Pancreas (tissue), 10 donors: ENCODE results near the gene BBOX1. TPM values are rescaled to one million over a fixed set of nuclear protein-coding genes. Genes with fewer than 3 reads are reported as not detected.
A peak's percentile ranks its signal among the peaks of the same experiment; 100 is the strongest.

Experiments
- ATAC-seq, 4 donors: fragments of 200-7000 bp; cut with Tn5 transposase; one replicate each; pipeline versions ENCODE4 v1.8.0 to v1.9.1; 2020; ENCODE audit warnings: mild to moderate bottlenecking in 4 of 4, moderate library complexity in 4 of 4
- DNase-seq, 6 donors: peaks; one replicate each; pipeline ENCODE4 v3.0.0-alpha.2; 2020
- FAIRE-seq: peaks from 2 replicates; lab custom pipeline; 2012; peaks lifted over from hg19 to GRCh38; lab: Jason Lieb, UNC
- H3K27ac ChIP-seq, 4 donors: fragments of 200-600 bp; sonication (generic); 1 replicate in 3 of 4; 2 replicates in 1 of 4; pipeline versions ENCODE4 v1.5.0 to v1.8.0; 2020
- H3K27me3 ChIP-seq, 4 donors: fragments of 200-600 bp; one replicate each; pipeline ENCODE4 v1.8.0; 2021
- H3K36me3 ChIP-seq, 3 donors: fragments of 200-600 bp; sonication (generic) in 1 of 3; one replicate each; pipeline versions ENCODE4 v1.5.0 to v1.8.0; 2020 to 2021
- H3K4me1 ChIP-seq, 3 donors: fragments of 200-600 bp; one replicate each; pipeline ENCODE4 v1.8.0; 2021
- H3K4me3 ChIP-seq, 4 donors: fragments of 200-600 bp; sonication (generic) in 2 of 4; one replicate each; pipeline versions ENCODE4 v1.5.0 to v1.8.0; 2020 to 2021
- H3K9me3 ChIP-seq, 4 donors: fragments of 200-600 bp; one replicate each; pipeline ENCODE4 v1.8.0; 2021
- CTCF ChIP-seq, 4 donors: fragments of 200-600 bp; sonication (generic) in 3 of 4; IDR thresholded peaks; one replicate each; pipeline versions ENCODE4 v1.5.0 to v1.8.0; 2021; ENCODE audit warnings: antibody characterized with exemption in 4 of 4
- WGBS, 2 donors: extraction: QIAGEN DNeasy Blood & Tissue Kit; methylation state at CpG; one replicate each; pipeline ENCODE4 v1.1.7; 2013; 5-methylcytosine and 5-hydroxymethylcytosine counted together
- intact Hi-C, 3 donors: fragments of 100-400 bp; cut with DNase I; formaldehyde crosslinking; loops; one replicate each; pipeline versions ENCODE4 v1.11.1 to v1.14.2; 2022
- polyA plus RNA-seq, 2 donors: library from polyadenylated mRNA; stranded (reverse); fragments of 200-250 nt; gene quantifications; one replicate each; pipeline ENCODE4 v1.2.3, GENCODE V29; 2013
- total RNA-seq, 6 donors: library from RNA; stranded (reverse); fragmentation: NEBNext Ultra II Directional in 4 of 6; extraction: Animal tissue kit (Norgen Biotek cat#: 25700) in 4 of 6; gene quantifications; one replicate each; pipeline versions ENCODE4 v1.2.1 to v1.2.4, GENCODE V29; 2021 to 2023
- donor health status: healthy with polysubstance abuse.
- donor health status: DM: no; HTN: no; CAD: no; lungs with moderate emphysema.
- donor health status: DM: no; HTN: no; CAD: no.
- donor health status: control.
- donor health status: control.
- donor health status: Bipolar disorder and iron deficiency.
- donor health status: DM: yes; HTN: yes; CAD: no.
- donor health status: DM: no; HTN: no; CAD: no.
- donor health status: DM: no; HTN: no; CAD: no.
- donor health status: DM: yes; HTN: yes; CAD: no.

The BBOX1 gene
- total and polyA plus RNA-seq, 8 donors: 0.14 to 2.2 (median 0.34) TPM

DNA sequence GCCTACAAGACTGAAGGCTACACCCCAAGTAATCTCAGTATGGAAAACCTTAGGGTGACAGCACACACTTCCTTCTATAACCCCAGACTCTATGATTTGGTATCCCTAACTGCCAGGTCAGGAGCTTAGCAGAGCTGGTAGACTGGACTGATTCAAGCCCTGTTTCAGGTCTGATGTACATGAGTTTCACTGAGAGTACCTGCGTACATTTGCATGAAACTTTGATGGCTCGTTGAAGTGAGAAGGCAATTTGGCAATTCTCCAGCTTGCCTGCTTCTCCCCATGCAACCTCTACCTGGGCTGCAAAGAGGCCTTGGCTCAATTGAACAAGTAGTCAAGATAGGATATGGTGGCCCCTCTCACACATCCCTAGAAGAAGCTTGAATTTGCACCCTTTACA is 36.5 kb upstream of the BBOX1 start:
- Histone ChIP-seq H3K9me3 (no peaks in the 10 kb centered on the region), H3K27ac (no peak overlapping the region), H3K4me3 (no peak overlapping the region), H3K27me3 (no peaks in the 10 kb centered on the region), H3K4me1 (no peaks in the 10 kb centered on the region), H3K36me3 (no peaks in the 10 kb centered on the region)
- ATAC-seq: no peak
- DNase-seq: no peak
- FAIRE-seq: no peak
- 77 to 81% methylated on average over 2 of the region's 2 CpGs for WGBS, 2 donors
- intact Hi-C loops: no loop called here
- TF ChIP-seq CTCF (IDR thresholded peaks at IDR 0.05): no peak

GRCh38 chr11:27008811-27009535 is 31.6 kb upstream of the BBOX1 start:
- FAIRE-seq (no peak), DNase-seq (no peak), ATAC-seq (no peak)
- no peak overlapping the region for H3K27ac ChIP-seq
- intact Hi-C loops: no loop called here
- TF ChIP-seq CTCF (IDR thresholded peaks at IDR 0.05): no peak
- H3K27me3 ChIP-seq: no peaks in the 10 kb centered on the region
- no peaks in the 10 kb centered on the region for H3K9me3 ChIP-seq
- H3K4me3 ChIP-seq: no peak overlapping the region
- H3K4me1 ChIP-seq: no peaks in the 10 kb centered on the region
- H3K36me3 ChIP-seq: no peaks in the 10 kb centered on the region

DNA sequence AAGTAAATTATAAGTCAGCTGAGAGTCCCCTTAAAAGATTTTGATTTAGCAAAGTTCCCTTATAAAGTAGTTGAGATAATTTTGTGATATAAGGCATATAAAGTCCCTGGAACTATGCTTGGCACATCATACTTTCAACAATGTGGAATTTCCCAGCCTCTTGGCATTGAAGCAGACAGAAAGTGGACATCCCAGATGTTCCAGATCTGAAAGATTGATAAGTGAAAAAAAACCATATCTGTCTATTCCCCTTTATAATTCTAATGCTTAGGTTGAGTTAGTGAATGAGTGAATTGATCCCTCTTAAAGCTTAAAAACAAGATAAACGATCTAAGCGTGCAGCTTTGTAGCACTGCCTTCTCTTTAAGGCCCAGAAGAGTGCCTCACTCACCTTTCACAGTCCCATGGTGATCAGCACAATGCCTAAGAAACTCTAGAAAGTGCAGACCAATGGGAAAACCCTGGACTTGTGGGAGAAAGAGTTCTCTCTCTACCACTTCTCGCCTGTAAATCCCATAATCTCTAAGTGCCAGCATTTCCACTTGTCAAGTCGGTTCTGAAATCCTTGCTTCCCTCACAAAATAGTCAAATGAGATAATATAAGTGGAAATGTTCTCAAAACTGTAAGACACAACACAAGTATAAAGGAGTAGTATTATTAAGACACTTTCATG is 28.9 kb upstream of the BBOX1 start:
- TF ChIP-seq CTCF (IDR thresholded peaks at IDR 0.05): no peak
- intact Hi-C loops: no loop called here
- 56 to 66% methylated on average over 4 of the region's 4 CpGs for WGBS, 2 donors
- no peaks in the 10 kb centered on the region for H3K4me1 ChIP-seq
- no peaks in the 10 kb centered on the region for H3K27me3 ChIP-seq
- DNase-seq (no peak), ATAC-seq (no peak), FAIRE-seq (no peak)
- no peaks in the 10 kb centered on the region for H3K9me3 ChIP-seq
- no peak overlapping the region for H3K27ac ChIP-seq
- no peak overlapping the region for H3K4me3 ChIP-seq
- no peaks in the 10 kb centered on the region for H3K36me3 ChIP-seq

GRCh38 chr11:27012234-27012921 is 28.2 kb upstream of the BBOX1 start:
- WGBS, 2 donors: 10 to 12% methylated on average over 4 of the region's 4 CpGs
- intact Hi-C loops: no loop called here
- no peak for TF ChIP-seq CTCF (IDR thresholded peaks at IDR 0.05)
- FAIRE-seq (no peak), DNase-seq (no peak), ATAC-seq (peak in 2 of 4 donors; percentile 47 to 51)
- Histone ChIP-seq H3K27me3 (no peaks in the 10 kb centered on the region), H3K27ac (no peak overlapping the region), H3K4me1 (no peaks in the 10 kb centered on the region), H3K4me3 (no peak overlapping the region), H3K9me3 (no peaks in the 10 kb centered on the region), H3K36me3 (no peaks in the 10 kb centered on the region)
